WTC11 (cell line): ENCODE data around the gene SF3B4. TPM values are rescaled to one million over a fixed set of nuclear protein-coding genes. Genes with fewer than 3 reads are reported as not detected.
"Not testable (repeated sequence)": the region's sequence is repeated elsewhere in the genome, so short reads cannot be mapped to it uniquely, and the experiment has no call there.

Source experiments
- ATAC-seq: fragments of 200-7000 bp; cut with Tn5 transposase; 2 replicates; pipeline ENCODE4 v1.10.0; 2021; ENCODE audit warnings: mild to moderate bottlenecking, moderate library complexity
- CTCF ChIA-PET: fragments of 300-600 bp; sonication (Branson Sonifier 250); formaldehyde crosslinking; loops from one replicate; lab custom pipeline; 2021; ENCODE audit warnings: antibody characterized with exemption; lab: Charles Lee
- POLR2A ChIA-PET: fragments of 350-600 bp; sonication (Branson Sonifier 250); formaldehyde crosslinking; loops from one replicate; lab custom pipeline; 2021; ENCODE audit warnings: antibody characterized with exemption; lab: Charles Lee
- DNase-seq: peaks from one replicate; pipeline ENCODE4 v3.0.0; 2021; ENCODE audit warnings: low spot score
- H3K27ac Mint-ChIP-seq: 2 replicates; pipeline ENCODE4 v1.8.0; 2021; ENCODE audit warnings: mixed read lengths
- H3K27me3 Mint-ChIP-seq: 2 replicates; pipeline ENCODE4 v1.8.0; 2021; ENCODE audit warnings: low read depth, mild to moderate bottlenecking, moderate library complexity, mixed read lengths
- H3K36me3 Mint-ChIP-seq: 2 replicates; pipeline ENCODE4 v1.8.0; 2021; ENCODE audit warnings: mixed read lengths
- H3K4me1 Mint-ChIP-seq: 2 replicates; pipeline ENCODE4 v1.8.0; 2022; ENCODE audit warnings: mixed read lengths
- H3K4me3 Mint-ChIP-seq: 2 replicates; pipeline ENCODE4 v1.8.0; 2021; ENCODE audit warnings: mild to moderate bottlenecking, moderate library complexity, mixed read lengths
- H3K9me3 Mint-ChIP-seq: 2 replicates; pipeline ENCODE4 v1.8.0; 2021; ENCODE audit warnings: mixed read lengths
- AFF4 ChIP-seq: sonication (generic); formaldehyde crosslinking; IDR thresholded peaks from 2 replicates; pipeline ENCODE4 v1.8.1; 2023; ENCODE audit warnings: mild to moderate bottlenecking, missing genetic modification reagents, borderline replicate concordance
- E2F4 ChIP-seq: sonication (generic); formaldehyde crosslinking; IDR thresholded peaks from 2 replicates; pipeline ENCODE4 v1.8.1; 2022; ENCODE audit warnings: low read depth, mild to moderate bottlenecking, moderate library complexity, missing genetic modification reagents, borderline replicate concordance
- FOXJ3 ChIP-seq: sonication (generic); formaldehyde crosslinking; IDR thresholded peaks from 2 replicates; pipeline ENCODE4 v1.9.0; 2021; ENCODE audit warnings: missing genetic modification reagents, mild to moderate bottlenecking, borderline replicate concordance
- FOXP1 ChIP-seq: sonication (generic); formaldehyde crosslinking; IDR thresholded peaks from 2 replicates; pipeline ENCODE4 v1.8.0; 2022; ENCODE audit warnings: missing genetic modification reagents, mild to moderate bottlenecking, moderate library complexity, borderline replicate concordance
- JUN ChIP-seq: sonication (generic); formaldehyde crosslinking; IDR thresholded peaks from 2 replicates; pipeline ENCODE4 v1.8.0; 2023; ENCODE audit warnings: mild to moderate bottlenecking, missing genetic modification reagents
- KAT7 ChIP-seq: sonication (generic); formaldehyde crosslinking; IDR thresholded peaks from 2 replicates; pipeline ENCODE4 v1.8.1; 2023; ENCODE audit warnings: missing genetic modification reagents, mild to moderate bottlenecking, borderline replicate concordance
- SMAD4 ChIP-seq: sonication (generic); formaldehyde crosslinking; IDR thresholded peaks from 2 replicates; pipeline ENCODE4 v1.8.0; 2022; ENCODE audit warnings: mild to moderate bottlenecking, missing genetic modification reagents
- TEAD1 ChIP-seq: sonication (generic); formaldehyde crosslinking; IDR thresholded peaks from 2 replicates; pipeline ENCODE4 v1.8.0; 2022; ENCODE audit warnings: mild to moderate bottlenecking, missing genetic modification reagents
- TEAD4 ChIP-seq: sonication (generic); formaldehyde crosslinking; IDR thresholded peaks from 2 replicates; pipeline ENCODE4 v1.8.0; 2022; ENCODE audit warnings: mild to moderate bottlenecking, missing genetic modification reagents
- TP53 ChIP-seq: sonication (generic); formaldehyde crosslinking; IDR thresholded peaks from 2 replicates; pipeline ENCODE4 v1.8.1; 2023; ENCODE audit warnings: mild to moderate bottlenecking, missing genetic modification reagents
- USF1 ChIP-seq: sonication (generic); formaldehyde crosslinking; IDR thresholded peaks from 2 replicates; pipeline ENCODE4 v1.8.0; 2022; ENCODE audit warnings: mild to moderate bottlenecking, missing genetic modification reagents
- ZNF232 ChIP-seq: sonication (generic); formaldehyde crosslinking; IDR thresholded peaks from 2 replicates; pipeline ENCODE4 v1.8.0; 2022; ENCODE audit warnings: mild to moderate bottlenecking, missing genetic modification reagents
- total RNA-seq: library from RNA; stranded (reverse); gene quantifications from 3 replicates; pipeline ENCODE4 v1.2.3, GENCODE V29; 2021
- TF ChIP-seq, protein P1 (sequence below): sonication (generic); formaldehyde crosslinking; IDR thresholded peaks from 2 replicates; pipeline ENCODE4 v1.8.0; 2022; ENCODE audit warnings: mild to moderate bottlenecking, missing genetic modification reagents
- TF ChIP-seq, protein P2 (sequence below): fragments of 250-450 bp; sonication (Bioruptor Pico); conservative IDR thresholded peaks from 2 replicates; pipeline ENCODE4 v1.9.0; 2021; ENCODE audit warnings: mild to moderate bottlenecking
- TF ChIP-seq, protein P3 (sequence below): sonication (generic); formaldehyde crosslinking; conservative IDR thresholded peaks from 2 replicates; pipeline ENCODE4 v1.8.1; 2022; ENCODE audit warnings: mild to moderate bottlenecking, missing genetic modification reagents
- TF ChIP-seq, protein P4 (sequence below): sonication (generic); formaldehyde crosslinking; IDR thresholded peaks from 2 replicates; pipeline ENCODE4 v1.8.0; 2023; ENCODE audit warnings: mild to moderate bottlenecking, missing genetic modification reagents

SF3B4 gene
- total RNA-seq, 1 experiment from 2014 or later, result 90.1 TPM

DNA sequence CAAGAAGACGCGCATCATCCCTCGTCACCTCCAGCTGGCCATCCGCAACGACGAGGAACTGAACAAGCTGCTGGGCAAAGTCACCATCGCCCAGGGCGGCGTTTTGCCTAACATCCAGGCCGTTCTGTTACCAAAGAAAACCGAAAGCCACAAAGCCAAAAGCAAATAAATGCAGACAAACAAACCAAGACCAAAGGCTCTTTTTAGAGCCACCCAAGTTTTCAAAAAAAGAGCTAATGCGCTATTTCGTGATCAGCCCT lies 40.5 kb downstream of the SF3B4 start:
- POLR2A ChIA-PET, result interaction anchor here (0.9 to 6.1 kb wide), 27 partner anchors 13 to 477 kb away, joined by 3 to 51 read pairs (median 8); partner anchors contain the start of genes BOLA1, OTUD7B, RPRD2 and SF3B4
- CTCF ChIA-PET, result interaction anchor here (3.0 kb wide), 1 partner anchor 300 kb away, joined by 25 read pairs; no protein-coding TSS in a partner anchor
- not testable (repeated sequence) for H3K27ac Mint-ChIP-seq
- peak; percentile 77; the same call in 1 of the 2 replicates for TF ChIP-seq SMAD4 (CRISPR knock-in tag)
- peak; percentile 88; the same call in 1 of the 2 replicates for TF ChIP-seq TP53 (CRISPR knock-in tag)
- TF ChIP-seq E2F4 (CRISPR knock-in tag), result 0 out of 2 replicates have a peak, but pooled peaks have one; percentile 66
- peak; percentile 80; the same call in 1 of the 2 replicates for TF ChIP-seq AFF4
- TF ChIP-seq JUN (CRISPR knock-in tag), result 0 out of 2 replicates have a peak, but pooled peaks have one; percentile 10
- TF ChIP-seq ZNF232 (CRISPR knock-in tag), result 0 out of 2 replicates have a peak, but pooled peaks have one; percentile 0
- TF ChIP-seq, protein P1, sequence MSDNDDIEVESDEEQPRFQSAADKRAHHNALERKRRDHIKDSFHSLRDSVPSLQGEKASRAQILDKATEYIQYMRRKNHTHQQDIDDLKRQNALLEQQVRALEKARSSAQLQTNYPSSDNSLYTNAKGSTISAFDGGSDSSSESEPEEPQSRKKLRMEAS (CRISPR knock-in tag), result peak; percentile 32; the same call in 1 of the 2 replicates
- peak; percentile 15; the same call in 1 of the 2 replicates for TF ChIP-seq TEAD4 (CRISPR knock-in tag)
- TF ChIP-seq, protein P2, sequence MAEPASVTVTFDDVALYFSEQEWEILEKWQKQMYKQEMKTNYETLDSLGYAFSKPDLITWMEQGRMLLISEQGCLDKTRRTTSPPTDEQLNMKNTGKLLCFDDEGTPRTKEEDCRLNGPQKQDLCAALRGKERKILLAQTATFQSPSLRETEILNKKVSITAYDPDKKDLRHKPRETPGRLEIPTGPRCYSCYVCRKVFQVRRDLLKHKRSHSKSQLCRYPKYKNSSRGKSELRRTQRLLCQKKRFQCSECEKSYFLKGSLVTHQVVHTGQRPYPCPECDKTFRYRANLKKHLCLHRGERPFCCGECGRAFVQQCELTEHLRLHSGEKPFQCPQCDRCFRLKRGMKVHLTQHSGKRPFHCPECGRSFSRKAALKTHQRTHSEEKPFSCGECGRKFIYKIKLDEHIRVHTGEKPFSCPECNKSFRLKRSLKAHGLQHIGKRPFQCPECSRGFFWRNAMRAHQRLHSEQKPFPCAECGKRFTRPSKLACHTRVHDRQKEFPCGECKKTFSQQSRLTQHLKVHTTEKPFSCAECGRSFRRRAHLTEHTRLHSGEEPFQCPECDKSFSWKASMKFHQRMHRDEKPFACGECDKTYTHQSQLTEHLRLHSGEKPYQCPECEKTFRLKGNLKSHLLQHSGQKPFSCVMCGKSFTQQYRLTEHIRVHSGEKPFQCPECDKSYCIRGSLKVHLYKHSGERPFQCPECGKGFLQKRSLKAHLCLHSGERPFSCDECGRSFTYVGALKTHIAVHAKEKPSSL (CRISPR knock-in tag), result peak; percentile 75; the same call in 1 of the 2 replicates
- 0 out of 2 replicates have a peak, but pooled peaks have one; percentile 8 for TF ChIP-seq KAT7
- TF ChIP-seq FOXP1 (CRISPR knock-in tag), result peak; percentile 59; the same call in 1 of the 2 replicates
- TF ChIP-seq TEAD1 (CRISPR knock-in tag), result peak; percentile 2; the same call in 1 of the 2 replicates
- TF ChIP-seq, protein P3, sequence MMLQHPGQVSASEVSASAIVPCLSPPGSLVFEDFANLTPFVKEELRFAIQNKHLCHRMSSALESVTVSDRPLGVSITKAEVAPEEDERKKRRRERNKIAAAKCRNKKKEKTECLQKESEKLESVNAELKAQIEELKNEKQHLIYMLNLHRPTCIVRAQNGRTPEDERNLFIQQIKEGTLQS (CRISPR knock-in tag), result 0 out of 2 replicates have a peak, but pooled peaks have one; percentile 23
- TF ChIP-seq USF1, result peak; percentile 57; the same call in 1 of the 2 replicates
- TF ChIP-seq, protein P4, sequence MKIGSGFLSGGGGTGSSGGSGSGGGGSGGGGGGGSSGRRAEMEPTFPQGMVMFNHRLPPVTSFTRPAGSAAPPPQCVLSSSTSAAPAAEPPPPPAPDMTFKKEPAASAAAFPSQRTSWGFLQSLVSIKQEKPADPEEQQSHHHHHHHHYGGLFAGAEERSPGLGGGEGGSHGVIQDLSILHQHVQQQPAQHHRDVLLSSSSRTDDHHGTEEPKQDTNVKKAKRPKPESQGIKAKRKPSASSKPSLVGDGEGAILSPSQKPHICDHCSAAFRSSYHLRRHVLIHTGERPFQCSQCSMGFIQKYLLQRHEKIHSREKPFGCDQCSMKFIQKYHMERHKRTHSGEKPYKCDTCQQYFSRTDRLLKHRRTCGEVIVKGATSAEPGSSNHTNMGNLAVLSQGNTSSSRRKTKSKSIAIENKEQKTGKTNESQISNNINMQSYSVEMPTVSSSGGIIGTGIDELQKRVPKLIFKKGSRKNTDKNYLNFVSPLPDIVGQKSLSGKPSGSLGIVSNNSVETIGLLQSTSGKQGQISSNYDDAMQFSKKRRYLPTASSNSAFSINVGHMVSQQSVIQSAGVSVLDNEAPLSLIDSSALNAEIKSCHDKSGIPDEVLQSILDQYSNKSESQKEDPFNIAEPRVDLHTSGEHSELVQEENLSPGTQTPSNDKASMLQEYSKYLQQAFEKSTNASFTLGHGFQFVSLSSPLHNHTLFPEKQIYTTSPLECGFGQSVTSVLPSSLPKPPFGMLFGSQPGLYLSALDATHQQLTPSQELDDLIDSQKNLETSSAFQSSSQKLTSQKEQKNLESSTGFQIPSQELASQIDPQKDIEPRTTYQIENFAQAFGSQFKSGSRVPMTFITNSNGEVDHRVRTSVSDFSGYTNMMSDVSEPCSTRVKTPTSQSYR (CRISPR knock-in tag), result 0 out of 2 replicates have a peak, but pooled peaks have one; percentile 16
- 0 out of 2 replicates have a peak, but pooled peaks have one; percentile 13 for TF ChIP-seq FOXJ3
- TF ChIP-seq, all 79 proteins: peak for 16; not testable (repeated sequence) for 63
- not testable (repeated sequence) for H3K9me3 Mint-ChIP-seq, H3K36me3 Mint-ChIP-seq, ATAC-seq, H3K4me3 Mint-ChIP-seq, H3K27me3 Mint-ChIP-seq, H3K4me1 Mint-ChIP-seq, DNase-seq
